Vagina (tissue), 2 donors: ENCODE results near the gene DCHS2. TPM values are rescaled to one million over a fixed set of nuclear protein-coding genes. Genes with fewer than 3 reads are reported as not detected.

Source experiments
- DNase-seq, 2 donors: peaks; one replicate each; pipeline ENCODE4 v3.0.0-alpha.2; 2017; ENCODE audit errors: extremely low spot score in 2 of 2
- H3K27ac ChIP-seq: fragments of 200-600 bp; sonication (generic); one replicate; pipeline ENCODE4 v1.5.1; 2019
- H3K27me3 ChIP-seq: fragments of 200-600 bp; sonication (generic); one replicate; pipeline ENCODE4 v1.5.1; 2019
- H3K36me3 ChIP-seq, 2 donors: fragments of 200-600 bp; sonication (generic); one replicate each; pipeline ENCODE4 v1.5.1; 2017 to 2019
- H3K4me1 ChIP-seq: fragments of 200-600 bp; sonication (generic); one replicate; pipeline ENCODE4 v1.5.1; 2019
- H3K4me3 ChIP-seq, 2 donors: fragments of 200-600 bp; sonication (generic); 1 replicate in 1 of 2; 2 replicates in 1 of 2; pipeline ENCODE4 v1.5.1; 2016 to 2019
- H3K9me3 ChIP-seq: fragments of 200-600 bp; sonication (generic); one replicate; pipeline ENCODE4 v1.5.1; 2019
- POLR2A ChIP-seq, 2 donors: fragments of 450-650 bp; IDR thresholded peaks; one replicate each; pipeline ENCODE4 v1.6.1; 2017; ENCODE audit warnings: antibody characterized with exemption in 2 of 2, mild to moderate bottlenecking in 2 of 2, moderate library complexity in 2 of 2
- POLR2AphosphoS5 ChIP-seq, 2 donors: sonication (generic); formaldehyde crosslinking; IDR thresholded peaks; one replicate each; pipeline ENCODE4 v1.9.0; 2017; ENCODE audit warnings: antibody characterized with exemption in 2 of 2, mild to moderate bottlenecking in 2 of 2, low read depth in 1 of 2; ENCODE audit not compliant: insufficient read depth in 1 of 2
- intact Hi-C: fragments of 100-400 bp; cut with DNase I; formaldehyde crosslinking; loops from one replicate; pipeline ENCODE4 v1.15.1; 2023
- total RNA-seq: library from RNA; depleted of rRNA; stranded (reverse); fragments of >200 nt; gene quantifications from one replicate; pipeline ENCODE4 v1.2.3, GENCODE V29; 2016
- TF ChIP-seq, protein P1 (sequence below), 3 experiments: fragments of 450-650 bp in 2 of 3; fragments of 200-600 bp in 1 of 3; sonication (generic) in 1 of 3; IDR thresholded peaks; one replicate each; pipeline ENCODE4 v1.5.1; 2017 to 2019; ENCODE audit warnings: antibody characterized with exemption in 3 of 3, mild to moderate bottlenecking in 2 of 3, moderate library complexity in 2 of 3

Gene DCHS2, protein sequence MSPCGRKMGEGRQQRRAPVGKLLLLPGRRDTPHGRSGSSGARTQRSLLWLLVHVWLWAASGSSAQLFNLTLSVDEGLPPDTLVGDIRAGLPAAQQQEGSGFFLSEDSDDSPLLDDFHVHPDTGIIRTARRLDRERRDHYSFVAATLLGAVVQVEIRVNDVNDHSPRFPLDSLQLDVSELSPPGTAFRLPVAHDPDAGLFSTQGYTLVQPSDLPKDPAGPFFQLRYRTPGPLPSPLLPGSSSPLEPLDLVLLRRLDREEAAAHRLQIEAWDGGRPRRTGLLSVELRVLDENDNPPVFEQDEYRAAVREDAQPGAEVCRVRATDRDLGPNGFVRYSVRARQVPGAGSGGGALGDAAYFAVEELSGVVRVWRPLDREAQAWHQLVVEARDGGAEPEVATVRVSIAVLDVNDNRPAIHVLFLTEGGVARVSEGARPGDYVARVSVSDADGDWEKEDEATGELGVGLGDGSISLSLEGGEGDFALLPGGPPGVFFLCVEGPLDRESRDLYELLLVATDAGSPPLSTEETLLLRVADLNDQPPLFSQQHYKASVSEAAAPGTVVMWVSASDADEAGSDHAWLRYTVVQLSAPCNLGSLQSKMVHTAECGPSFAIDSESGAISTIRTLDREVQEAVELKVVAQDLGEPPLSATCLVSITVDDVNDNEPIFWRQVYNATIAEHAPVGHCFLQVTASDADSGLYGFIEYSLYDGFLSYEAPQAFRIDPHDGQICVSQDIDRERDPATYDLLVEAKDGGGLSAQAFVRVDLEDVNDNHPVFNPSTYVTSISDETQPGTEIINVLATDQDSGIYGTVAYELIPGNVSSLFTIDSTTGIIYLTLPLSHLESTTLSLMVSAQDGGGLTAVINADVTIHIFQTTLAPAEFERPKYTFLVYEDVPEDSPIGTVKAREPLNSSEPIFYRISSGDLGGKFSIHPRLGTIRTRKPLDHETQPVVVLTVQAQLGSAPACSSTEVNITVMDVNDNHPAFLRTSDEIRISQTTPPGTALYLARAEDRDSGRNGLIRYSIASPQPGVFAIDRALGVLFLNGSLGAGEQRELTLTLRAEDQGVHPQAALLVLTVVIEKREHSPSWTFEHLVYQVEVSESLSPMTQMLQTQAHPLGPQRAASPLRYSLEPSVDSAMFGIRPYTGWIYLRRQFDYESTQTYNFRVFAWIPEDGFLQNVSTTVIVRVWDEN (N-terminal part only)
- total RNA-seq: 7.9 TPM

DNA sequence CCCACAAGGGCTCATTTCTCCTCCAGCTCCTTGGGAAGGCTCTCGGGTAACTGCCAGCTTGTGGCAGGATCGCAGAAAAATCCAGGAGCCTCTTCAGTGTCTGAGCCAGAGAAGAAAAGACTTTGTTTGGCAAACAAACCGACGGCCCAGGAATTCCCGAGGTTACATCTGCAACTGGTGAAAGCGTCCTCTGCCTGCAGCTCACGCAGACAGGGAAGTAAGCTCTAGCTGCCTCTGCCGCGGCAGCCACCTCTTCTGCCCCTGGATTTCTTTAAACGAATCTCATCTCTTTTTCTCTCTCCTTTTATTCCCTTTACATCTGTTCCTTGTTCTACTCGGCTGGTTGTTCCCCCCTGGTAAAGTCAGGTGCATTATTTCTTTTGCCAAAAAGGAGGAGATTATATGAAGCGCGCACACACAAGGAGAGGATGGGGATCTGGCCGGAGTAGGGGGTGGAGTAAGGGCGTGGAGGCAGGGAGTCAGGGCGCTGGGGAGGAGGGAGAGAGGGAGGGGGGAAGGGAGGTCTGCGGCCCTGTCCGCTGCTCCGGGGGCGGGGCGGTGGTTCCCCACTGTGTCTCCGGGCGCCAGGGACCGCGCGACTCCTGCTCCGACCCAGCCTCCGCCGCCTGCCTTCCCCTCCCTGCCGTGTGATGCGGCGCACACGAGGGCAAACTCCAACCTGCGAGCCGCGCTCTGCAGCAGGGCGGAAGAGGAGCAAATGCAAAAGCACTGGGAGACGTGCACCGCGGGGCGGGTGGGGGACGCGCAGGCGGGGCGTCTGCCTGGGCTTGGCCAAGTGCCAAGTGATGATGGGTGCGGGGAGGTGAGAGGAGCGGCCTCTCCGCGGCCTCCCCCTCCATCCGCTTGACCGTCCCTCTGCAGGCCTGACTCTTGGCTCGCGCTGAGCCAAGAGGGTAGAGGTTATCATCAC is at the start of gene DCHS2:
DCHS2 (minus strand) TSS at position 459 of the 931 bp plus-strand sequence; CDS start at position 15, 444 bp downstream.
- H3K4me1 ChIP-seq: peaks cover 28% of the 10 kb centered on the region
- H3K27me3 ChIP-seq: no peaks in the 10 kb centered on the region
- no peaks in the 10 kb centered on the region for H3K9me3 ChIP-seq
- peak within 1 kb of the TSS; percentile 33 to 46 for H3K4me3 ChIP-seq
- no peaks in the 10 kb centered on the region for H3K36me3 ChIP-seq
- intact Hi-C loops: no loop called here
- no peak within 1 kb of the TSS for H3K27ac ChIP-seq
- TF ChIP-seq POLR2AphosphoS5 (IDR thresholded peaks at IDR 0.05; ENCODE audit: insufficient read depth in 1 of 2, low read depth in 1 of 2) (no peak), POLR2A (IDR thresholded peaks at IDR 0.05) (no peak)
- TF ChIP-seq, protein P1, sequence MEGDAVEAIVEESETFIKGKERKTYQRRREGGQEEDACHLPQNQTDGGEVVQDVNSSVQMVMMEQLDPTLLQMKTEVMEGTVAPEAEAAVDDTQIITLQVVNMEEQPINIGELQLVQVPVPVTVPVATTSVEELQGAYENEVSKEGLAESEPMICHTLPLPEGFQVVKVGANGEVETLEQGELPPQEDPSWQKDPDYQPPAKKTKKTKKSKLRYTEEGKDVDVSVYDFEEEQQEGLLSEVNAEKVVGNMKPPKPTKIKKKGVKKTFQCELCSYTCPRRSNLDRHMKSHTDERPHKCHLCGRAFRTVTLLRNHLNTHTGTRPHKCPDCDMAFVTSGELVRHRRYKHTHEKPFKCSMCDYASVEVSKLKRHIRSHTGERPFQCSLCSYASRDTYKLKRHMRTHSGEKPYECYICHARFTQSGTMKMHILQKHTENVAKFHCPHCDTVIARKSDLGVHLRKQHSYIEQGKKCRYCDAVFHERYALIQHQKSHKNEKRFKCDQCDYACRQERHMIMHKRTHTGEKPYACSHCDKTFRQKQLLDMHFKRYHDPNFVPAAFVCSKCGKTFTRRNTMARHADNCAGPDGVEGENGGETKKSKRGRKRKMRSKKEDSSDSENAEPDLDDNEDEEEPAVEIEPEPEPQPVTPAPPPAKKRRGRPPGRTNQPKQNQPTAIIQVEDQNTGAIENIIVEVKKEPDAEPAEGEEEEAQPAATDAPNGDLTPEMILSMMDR (IDR thresholded peaks at IDR 0.05): no peak
- no peak for DNase-seq

DNA sequence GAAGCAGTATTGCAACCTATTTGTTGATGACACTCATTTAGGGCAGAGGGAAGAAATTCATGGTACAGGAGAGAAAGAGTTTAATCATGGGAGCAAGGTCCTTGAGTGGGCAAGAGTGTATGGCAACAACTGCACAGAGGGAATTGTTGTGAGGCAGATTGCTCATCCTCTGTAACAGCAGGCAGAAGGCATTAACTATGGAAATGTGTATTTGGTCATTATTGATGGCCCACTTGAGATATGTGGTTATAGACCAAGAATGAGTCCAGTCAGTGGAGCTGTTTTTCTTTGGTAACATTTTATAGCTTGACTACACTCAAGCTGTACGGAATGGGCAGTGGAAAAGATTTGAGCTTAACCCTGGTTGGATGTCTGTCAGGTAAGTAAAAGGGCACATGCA is 42.7 kb upstream of the DCHS2 start:
- DNase-seq: no peak
- Histone ChIP-seq H3K9me3 (no peaks in the 10 kb centered on the region), H3K4me3 (no peak overlapping the region)

DNA sequence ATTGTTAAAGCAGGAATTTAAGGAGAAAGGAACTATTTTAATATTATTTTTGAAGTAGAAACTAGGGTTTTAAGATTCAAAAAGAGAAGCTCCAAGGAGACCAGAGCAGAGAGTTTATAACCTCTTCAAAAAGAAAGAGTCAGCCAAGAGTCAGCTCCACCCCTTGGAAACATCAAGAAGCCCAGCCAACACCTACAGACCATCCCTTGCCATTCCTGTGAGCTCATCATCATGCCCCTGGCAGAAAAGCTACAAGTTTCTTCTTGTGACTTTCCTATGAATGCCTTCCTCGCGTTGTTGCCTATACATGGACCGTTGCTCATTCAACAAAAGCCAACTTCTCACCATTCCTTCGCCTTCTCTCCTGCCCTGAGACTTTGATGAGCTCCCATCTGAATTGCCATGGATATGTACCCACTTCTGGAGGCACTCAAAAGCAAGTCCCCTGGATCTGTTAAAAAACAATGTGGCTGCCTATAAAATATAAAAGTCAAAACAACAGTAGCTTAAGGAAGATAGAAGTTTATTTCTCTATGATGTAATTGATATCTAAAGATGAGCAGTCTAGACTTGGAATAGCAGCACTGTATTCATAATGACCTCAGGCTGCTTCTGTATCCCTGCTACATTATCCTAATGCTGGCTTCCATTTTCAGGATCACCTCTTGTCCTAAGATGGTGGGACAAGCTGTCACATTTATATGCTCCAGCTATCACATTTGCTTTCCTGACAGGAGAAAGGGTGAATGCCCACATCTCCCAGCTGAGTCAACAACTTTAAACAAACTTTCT is 38.3 kb upstream of the DCHS2 start:
- intact Hi-C loops: no loop called here
- H3K9me3 ChIP-seq: no peaks in the 10 kb centered on the region
- no peak overlapping the region for H3K27ac ChIP-seq
- H3K4me3 ChIP-seq: no peak overlapping the region
- DNase-seq: no peak
- peak in 1 of 2 donors; percentile 57 for TF ChIP-seq POLR2AphosphoS5 (IDR thresholded peaks at IDR 0.05; ENCODE audit: insufficient read depth in 1 of 2, low read depth in 1 of 2)
- TF ChIP-seq, protein P1 (IDR thresholded peaks at IDR 0.05): no peak
- TF ChIP-seq POLR2A (IDR thresholded peaks at IDR 0.05): no peak
- H3K4me1 ChIP-seq: no peaks in the 10 kb centered on the region
- H3K36me3 ChIP-seq: no peaks in the 10 kb centered on the region
- H3K27me3 ChIP-seq: no peaks in the 10 kb centered on the region

More for the DNA sequence above, 42.7 kb upstream of the DCHS2 start:
- Histone ChIP-seq H3K27me3 (no peaks in the 10 kb centered on the region), H3K36me3 (peaks cover 0 to 29% of the 10 kb centered on the region in 2 donors), H3K4me1 (no peaks in the 10 kb centered on the region), H3K27ac (no peak overlapping the region)
- TF ChIP-seq POLR2A (IDR thresholded peaks at IDR 0.05) (no peak), POLR2AphosphoS5 (IDR thresholded peaks at IDR 0.05; ENCODE audit: insufficient read depth in 1 of 2, low read depth in 1 of 2) (no peak)
- TF ChIP-seq, protein P1 (IDR thresholded peaks at IDR 0.05): no peak
- intact Hi-C loops: no loop called here

DNA sequence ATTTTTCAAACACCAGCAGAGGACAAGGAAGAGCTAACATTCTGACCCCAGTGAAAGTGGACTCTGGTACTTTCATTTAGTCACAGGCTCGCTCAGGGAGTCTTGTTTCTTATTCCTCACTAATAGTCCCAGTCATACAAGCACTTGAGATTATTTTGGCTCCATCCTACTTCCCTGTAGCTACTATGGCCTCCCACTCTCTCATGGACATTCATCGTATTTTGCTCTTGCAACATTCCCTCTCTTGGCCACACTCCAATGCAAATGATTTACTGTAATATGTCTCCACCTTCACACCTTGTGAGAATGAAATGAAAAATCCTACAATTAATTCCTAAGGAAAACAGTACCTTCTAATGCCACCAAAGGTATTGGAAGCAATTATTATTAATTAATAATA is 37.3 kb upstream of the DCHS2 start:
- no peaks in the 10 kb centered on the region for H3K4me1 ChIP-seq
- no peaks in the 10 kb centered on the region for H3K9me3 ChIP-seq
- no peak overlapping the region for H3K27ac ChIP-seq
- TF ChIP-seq POLR2A (IDR thresholded peaks at IDR 0.05) (no peak), POLR2AphosphoS5 (IDR thresholded peaks at IDR 0.05; ENCODE audit: insufficient read depth in 1 of 2, low read depth in 1 of 2) (no peak)
- TF ChIP-seq, protein P1 (IDR thresholded peaks at IDR 0.05): no peak
- no peak overlapping the region for H3K4me3 ChIP-seq
- intact Hi-C loops: no loop called here
- DNase-seq: no peak
- no peaks in the 10 kb centered on the region for H3K27me3 ChIP-seq
- no peaks in the 10 kb centered on the region for H3K36me3 ChIP-seq
